TTC549 (cell line): ENCODE measurements around the gene BPGM.

Experiments
- FAIRE-seq: peaks from 2 replicates; lab custom pipeline; 2012; peaks lifted over from hg19 to GRCh38; lab: Jason Lieb, UNC

The BPGM gene

DNA sequence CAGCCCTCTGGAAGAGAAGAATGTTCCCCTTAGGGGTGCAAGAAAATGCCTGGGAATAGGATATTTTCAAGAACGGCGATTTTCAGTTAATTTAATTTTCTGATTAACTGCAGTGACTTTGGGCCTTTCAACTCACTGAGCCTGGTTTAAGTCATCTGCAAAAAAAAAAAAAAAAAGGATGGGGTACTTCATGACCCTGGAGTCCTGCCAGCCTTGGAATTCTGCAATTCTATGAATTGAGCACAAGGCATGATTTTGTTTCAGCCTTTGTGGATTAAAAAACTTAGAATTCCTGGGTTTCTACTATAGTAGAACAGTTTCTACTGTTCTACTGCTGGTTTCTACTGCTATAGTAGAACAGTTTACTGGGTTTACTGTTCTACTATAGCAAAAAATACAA, 74.5 kb downstream of the BPGM start:
- no peak for FAIRE-seq

DNA sequence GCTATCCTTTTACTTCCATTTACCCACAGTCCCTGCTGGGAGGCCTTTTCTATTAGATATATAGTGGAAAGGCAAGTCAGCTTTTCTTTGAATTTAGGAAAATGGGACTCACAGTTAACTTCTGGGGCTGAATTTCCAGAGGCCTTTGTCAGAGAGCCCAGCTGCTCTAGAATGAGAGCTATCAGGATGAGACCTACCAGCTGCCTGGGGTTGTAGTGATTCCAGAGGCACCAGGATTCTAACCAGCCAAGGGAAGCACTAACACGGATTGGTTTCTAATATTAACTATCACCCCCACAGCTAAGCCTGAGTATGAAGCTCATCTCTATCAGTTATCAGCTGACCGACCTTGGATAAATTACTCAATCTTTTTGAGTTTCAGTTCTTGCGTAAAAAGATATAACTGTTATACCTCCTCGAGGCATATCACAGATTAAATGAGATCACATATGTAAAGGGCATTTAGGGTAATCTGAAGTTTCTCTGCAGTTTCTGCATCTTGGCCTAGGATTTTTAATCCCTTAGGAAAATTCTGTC, 76.2 kb downstream of the BPGM start:
- FAIRE-seq = no peak

DNA sequence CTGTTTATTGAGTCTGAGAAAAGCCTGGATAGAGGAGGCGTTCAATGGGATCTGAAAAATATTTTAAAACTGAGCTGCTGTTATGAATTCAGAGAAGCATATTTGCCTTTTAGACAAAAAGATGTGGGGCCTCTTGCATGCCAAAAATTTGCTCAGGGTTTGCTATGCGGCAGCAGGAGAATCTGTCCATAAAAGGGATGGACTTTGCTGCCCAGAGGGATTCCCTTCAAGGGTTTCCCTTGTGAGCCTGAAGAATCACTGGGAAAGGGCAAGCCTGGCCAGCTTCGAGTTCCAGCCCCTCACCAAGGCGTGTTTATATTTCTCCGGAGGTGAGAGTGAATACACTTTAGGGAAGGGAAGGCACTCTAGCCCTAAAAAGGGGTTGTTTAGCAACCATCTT, 77.2 kb downstream of the BPGM start:
- FAIRE-seq = no peak

DNA sequence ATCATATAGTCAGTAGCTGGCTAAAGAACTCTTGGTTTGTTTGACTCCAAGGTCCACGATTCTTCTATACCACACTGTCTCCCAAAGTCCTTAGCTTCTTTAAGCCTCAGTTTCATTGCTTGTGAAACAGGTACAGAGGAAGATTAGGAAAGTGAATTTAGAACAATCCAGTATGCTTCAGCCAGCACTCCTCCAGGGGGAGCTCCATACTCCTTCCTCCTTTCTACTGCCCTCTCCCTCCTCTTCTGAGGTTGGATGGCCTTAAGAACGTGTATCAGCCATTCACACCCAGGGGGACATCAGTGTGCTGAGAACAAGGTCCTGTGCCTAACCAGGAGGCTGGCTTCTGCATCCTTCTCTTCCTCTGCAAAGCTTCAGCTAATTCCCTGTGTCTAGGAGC, 78.0 kb downstream of the BPGM start:
- no peak for FAIRE-seq

DNA sequence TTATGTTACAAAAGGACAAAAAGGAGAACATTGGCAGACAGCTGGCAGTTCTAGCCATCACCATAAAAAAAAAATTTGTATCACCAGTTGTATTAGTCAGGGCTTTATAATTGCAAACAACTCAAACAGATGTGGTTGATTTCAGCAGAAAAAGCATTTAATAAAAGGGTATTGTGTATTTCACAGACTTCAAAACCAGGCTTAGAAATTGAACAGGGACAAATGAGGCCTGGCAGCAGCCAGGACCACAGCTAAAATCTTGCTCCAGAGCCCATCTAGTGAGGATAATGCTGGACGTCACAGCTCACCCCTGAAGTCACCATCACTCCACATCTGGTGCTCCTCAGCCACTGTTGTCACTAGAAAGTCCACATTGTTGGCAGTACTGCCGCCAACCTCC, 79.9 kb downstream of the BPGM start:
- FAIRE-seq = no peak

DNA sequence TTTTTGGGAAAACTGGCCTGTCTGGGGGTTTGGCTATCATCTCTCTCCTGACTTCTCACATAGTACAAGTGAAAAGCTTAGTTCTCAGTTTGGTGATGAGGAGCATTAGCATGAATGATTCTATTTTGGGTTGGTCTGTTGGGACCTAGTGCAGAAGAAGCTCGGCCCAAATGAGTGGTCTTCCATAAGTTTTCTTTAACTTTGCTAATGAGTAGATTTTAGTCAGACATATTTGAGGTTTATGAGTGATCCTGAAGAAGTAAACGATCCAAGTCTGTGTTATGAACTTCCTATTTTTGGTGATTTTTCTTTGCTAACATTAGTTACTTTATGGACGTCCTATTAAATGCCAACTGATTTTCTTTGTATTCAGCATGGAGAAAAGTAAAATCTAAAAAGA, 81.1 kb downstream of the BPGM start:
- no peak for FAIRE-seq
